Lung (tissue), 12 donors: Measurements from ENCODE around the gene DEPDC5. TPM values are rescaled to one million over a fixed set of nuclear protein-coding genes. Genes with fewer than 3 reads are reported as not detected.

ENCODE experiments used
- ATAC-seq: fragments of 200-7000 bp; cut with Tn5 transposase; one replicate; pipeline ENCODE4 v1.9.1; 2020; ENCODE audit warnings: moderate number of reproducible peaks; ENCODE audit not compliant: insufficient read depth, low FRiP score
- DNase-seq, 3 donors: peaks; one replicate each; pipeline ENCODE4 v3.0.0-alpha.2; 2013 to 2017
- H3K27ac ChIP-seq, 2 donors: one replicate each; pipeline ENCODE4 v1.5.1; 2013; ENCODE audit warnings: mild to moderate bottlenecking in 2 of 2, moderate library complexity in 2 of 2, control low read depth in 1 of 2, inconsistent platforms in 1 of 2, low read depth in 1 of 2, low read length in 1 of 2
- H3K27me3 ChIP-seq, 3 donors: one replicate each; pipeline ENCODE4 v1.5.1; 2013; ENCODE audit warnings: low read length in 2 of 3; ENCODE audit not compliant: control insufficient read depth in 3 of 3, insufficient read depth in 3 of 3
- H3K36me3 ChIP-seq, 4 donors: one replicate each; pipeline ENCODE4 v1.5.1; 2013; ENCODE audit warnings: low read length in 4 of 4, mild to moderate bottlenecking in 1 of 4, moderate library complexity in 1 of 4; ENCODE audit not compliant: control insufficient read depth in 4 of 4, insufficient read depth in 4 of 4
- H3K4me1 ChIP-seq, 5 donors: one replicate each; pipeline ENCODE4 v1.5.1; 2013; ENCODE audit warnings: low read length in 5 of 5, mild to moderate bottlenecking in 2 of 5, moderate library complexity in 1 of 5; ENCODE audit not compliant: control insufficient read depth in 5 of 5, insufficient read depth in 5 of 5
- H3K4me3 ChIP-seq: one replicate; pipeline ENCODE4 v1.5.1; 2013; ENCODE audit warnings: mild to moderate bottlenecking, control low read depth, moderate library complexity
- H3K9ac ChIP-seq, 2 donors: one replicate each; pipeline ENCODE4 v1.5.1; 2013; ENCODE audit warnings: low read length in 2 of 2, control low read depth in 1 of 2; ENCODE audit not compliant: insufficient read depth in 1 of 2
- H3K9me3 ChIP-seq, 4 donors: one replicate each; pipeline ENCODE4 v1.5.1; 2013; ENCODE audit warnings: low read length in 3 of 4, mild to moderate bottlenecking in 1 of 4, moderate library complexity in 1 of 4; ENCODE audit not compliant: control insufficient read depth in 4 of 4, insufficient read depth in 3 of 4
- CTCF ChIP-seq: IDR thresholded peaks from 2 replicates; pipeline ENCODE4 v1.5.1; 2012; ENCODE audit warnings: mild to moderate bottlenecking; ENCODE audit errors: control extremely low read depth, extremely low read depth
- WGBS, 2 donors: extraction: QIAGEN DNeasy Blood & Tissue Kit; methylation state at CpG; one replicate each; pipeline ENCODE4 v1.1.7; 2013; 5-methylcytosine and 5-hydroxymethylcytosine counted together
- polyA plus RNA-seq, 2 donors: library from polyadenylated mRNA; stranded (reverse); fragments of 200-250 nt; gene quantifications; one replicate each; pipeline ENCODE4 v1.2.1, GENCODE V29; 2013
- total RNA-seq, 2 donors: library from RNA; depleted of rRNA in 1 of 2; stranded (reverse); fragments of >200 nt in 1 of 2; gene quantifications; one replicate each; pipeline ENCODE4 v1.2.1, GENCODE V29; 2014 to 2021
- donor health status: control.
- donor health status: control.
- donor health status: Bipolar disorder and iron deficiency.
- donor health status: healthy.
- donor health status: DM: yes; HTN: yes; CAD: no.

Gene DEPDC5
- total and polyA plus RNA-seq, 4 donors = 6.6 to 29.0 (median 16.3) TPM

GRCh38 chr22:31850135-31850534 lies 96.3 kb downstream of the DEPDC5 start:
- Histone ChIP-seq H3K27me3 (no peaks in the 10 kb centered on the region), H3K9me3 (no peaks in the 10 kb centered on the region), H3K36me3 (peaks cover 22 to 34% (median 23%) of the 10 kb centered on the region in 4 donors), H3K4me1 (no peaks in the 10 kb centered on the region), H3K27ac (no peak overlapping the region), H3K4me3 (no peak overlapping the region), H3K9ac (no peak overlapping the region)
- DNase-seq (no peak), ATAC-seq (no peak)
- no peak for TF ChIP-seq CTCF
- 96% methylated on average over 3 of the region's 3 CpGs for WGBS, 2 donors

- ATAC-seq = no peak
- WGBS, 2 donors = 94 to 96% methylated on average over 9 of the region's 9 CpGs
- Histone ChIP-seq H3K4me3 (no peak overlapping the region), H3K4me1 (no peaks in the 10 kb centered on the region), H3K9me3 (no peaks in the 10 kb centered on the region), H3K27me3 (no peaks in the 10 kb centered on the region), H3K27ac (no peak overlapping the region), H3K9ac (no peak overlapping the region), H3K36me3 (peaks cover 15 to 27% (median 21%) of the 10 kb centered on the region in 4 donors)
- no peak for DNase-seq
- TF ChIP-seq CTCF = no peak
Measured at GRCh38 chr22:31852691-31853421, 99.0 kb downstream of the DEPDC5 start.

- DNase-seq (no peak), ATAC-seq (no peak)
- H3K27ac ChIP-seq = no peak overlapping the region
- TF ChIP-seq CTCF = no peak
- no peak overlapping the region for H3K4me3 ChIP-seq
- H3K27me3 ChIP-seq = no peaks in the 10 kb centered on the region
- H3K4me1 ChIP-seq = no peaks in the 10 kb centered on the region
- no peaks in the 10 kb centered on the region for H3K9me3 ChIP-seq
- 92 to 99% methylated on average over 6 of the region's 6 CpGs for whole genome bisulfite sequencing, 2 donors
- peaks cover 11 to 27% (median 19%) of the 10 kb centered on the region in 4 donors for H3K36me3 ChIP-seq
- H3K9ac ChIP-seq = no peak overlapping the region
Measured at GRCh38 chr22:31853736-31854495, 100.1 kb downstream of the DEPDC5 start.
